ENCODE data around the gene ECM2. TPM values are rescaled to one million over a fixed set of nuclear protein-coding genes. Genes with fewer than 3 reads are reported as not detected.

The ECM2 gene
- total and polyA plus RNA-seq, 7 donors: 1.2 to 7.8 (median 1.9) TPM

GRCh38 chr9:92517046-92517445 lies 18.7 kb downstream of the ECM2 start:
- Histone ChIP-seq H3K4me1 (peaks cover 6% of the 10 kb centered on the region), H3K4me3 (no peak overlapping the region), H3K27me3 (ENCODE audit: insufficient read depth in 3 of 3, low read length in 2 of 3) (no peaks in the 10 kb centered on the region), H3K36me3 (ENCODE audit: insufficient read depth in 1 of 2, low read depth in 1 of 2) (no peaks in the 10 kb centered on the region), H3K9me3 (no peaks in the 10 kb centered on the region), H3K27ac (no peak overlapping the region)
- ATAC-seq (no peak), DNase-seq (no peak)
- intact Hi-C loops (cut with DNase I): no loop called here
- 73 to 79% (median 77%) methylated on average over 3 of the region's 3 CpGs for WGBS, 3 donors
- no peak for TF ChIP-seq CTCF (IDR thresholded peaks at IDR 0.05)

GRCh38 chr9:92516521-92516920 lies 19.3 kb downstream of the ECM2 start:
- Histone ChIP-seq H3K27me3 (ENCODE audit: insufficient read depth in 3 of 3, low read length in 2 of 3) (no peaks in the 10 kb centered on the region), H3K36me3 (ENCODE audit: insufficient read depth in 1 of 2, low read depth in 1 of 2) (no peaks in the 10 kb centered on the region), H3K27ac (no peak overlapping the region), H3K9me3 (no peaks in the 10 kb centered on the region), H3K4me3 (no peak overlapping the region), H3K4me1 (peaks cover 6% of the 10 kb centered on the region)
- WGBS, 3 donors: 91 to 97% (median 91%) methylated on average over 1 of the region's 1 CpG
- TF ChIP-seq CTCF (IDR thresholded peaks at IDR 0.05): no peak
- ATAC-seq (no peak), DNase-seq (no peak)
- intact Hi-C loops (cut with DNase I): no loop called here

- ATAC-seq (no peak), DNase-seq (no peak)
- no peak overlapping the region for H3K27ac ChIP-seq
- peaks cover 6% of the 10 kb centered on the region for H3K4me1 ChIP-seq
- H3K4me3 ChIP-seq: no peak overlapping the region
- H3K9me3 ChIP-seq: no peaks in the 10 kb centered on the region
- intact Hi-C loops (cut with DNase I): no loop called here
- WGBS, 3 donors: 91 to 95% (median 93%) methylated on average over 9 to 10 of the region's 10 CpGs
- H3K36me3 ChIP-seq (ENCODE audit: insufficient read depth in 1 of 2, low read depth in 1 of 2): no peaks in the 10 kb centered on the region
- TF ChIP-seq CTCF (IDR thresholded peaks at IDR 0.05): no peak
- no peaks in the 10 kb centered on the region for H3K27me3 ChIP-seq (ENCODE audit: insufficient read depth in 3 of 3, low read length in 2 of 3)
Measured at GRCh38 chr9:92514635-92515034, 21.2 kb downstream of the ECM2 start.

- Histone ChIP-seq H3K27me3 (ENCODE audit: insufficient read depth in 3 of 3, low read length in 2 of 3) (no peaks in the 10 kb centered on the region), H3K27ac (no peak overlapping the region), H3K36me3 (ENCODE audit: insufficient read depth in 1 of 2, low read depth in 1 of 2) (no peaks in the 10 kb centered on the region), H3K4me3 (no peak overlapping the region), H3K9me3 (no peaks in the 10 kb centered on the region), H3K4me1 (peaks cover 6% of the 10 kb centered on the region)
- 43 to 48% (median 46%) methylated on average over 3 of the region's 3 CpGs for whole genome bisulfite sequencing, 3 donors
- ATAC-seq (no peak), DNase-seq (no peak)
- no peak for TF ChIP-seq CTCF (IDR thresholded peaks at IDR 0.05)
- intact Hi-C loops (cut with DNase I): no loop called here
Measured at GRCh38 chr9:92513349-92513748, 22.4 kb downstream of the ECM2 start.

GRCh38 chr9:92512622-92513021 lies 23.2 kb downstream of the ECM2 start:
- H3K36me3 ChIP-seq (ENCODE audit: insufficient read depth in 1 of 2, low read depth in 1 of 2): no peaks in the 10 kb centered on the region
- no peaks in the 10 kb centered on the region for H3K27me3 ChIP-seq (ENCODE audit: insufficient read depth in 3 of 3, low read length in 2 of 3)
- WGBS, 3 donors: 59 to 90% (median 67%) methylated on average over 3 of the region's 3 CpGs
- no peak for TF ChIP-seq CTCF (IDR thresholded peaks at IDR 0.05)
- H3K27ac ChIP-seq: no peak overlapping the region
- H3K4me3 ChIP-seq: no peak overlapping the region
- peaks cover 6% of the 10 kb centered on the region for H3K4me1 ChIP-seq
- DNase-seq (no peak), ATAC-seq (no peak)
- intact Hi-C loops (cut with DNase I): no loop called here
- no peaks in the 10 kb centered on the region for H3K9me3 ChIP-seq

Data from psoas muscle (tissue), 8 donors.